Endodermal cell (in vitro differentiated cells): ENCODE measurements around the gene ADAM15. TPM values are rescaled to one million over a fixed set of nuclear protein-coding genes. Genes with fewer than 3 reads are reported as not detected.

Experiments used
- DNase-seq: peaks from one replicate; pipeline ENCODE4 v3.0.0-alpha.2; 2017
- H3K27ac ChIP-seq: 2 replicates; pipeline ENCODE4 v1.5.1; 2013; ENCODE audit warnings: mild to moderate bottlenecking, low read depth, low read length, moderate library complexity
- H3K27me3 ChIP-seq: 2 replicates; pipeline ENCODE4 v1.6.1; 2013; ENCODE audit warnings: mild to moderate bottlenecking, low read length, moderate library complexity; ENCODE audit not compliant: insufficient read depth, control insufficient read depth, poor library complexity, severe bottlenecking
- H3K36me3 ChIP-seq: 2 replicates; pipeline ENCODE4 v1.7.0; 2013; ENCODE audit warnings: mild to moderate bottlenecking, low read length, moderate library complexity; ENCODE audit not compliant: control insufficient read depth, insufficient read depth
- H3K4me1 ChIP-seq: one replicate; pipeline ENCODE4 v1.7.0; 2013; ENCODE audit warnings: low read length; ENCODE audit not compliant: control insufficient read depth, insufficient read depth
- H3K4me3 ChIP-seq: 2 replicates; pipeline ENCODE4 v1.5.1; 2013; ENCODE audit warnings: mild to moderate bottlenecking, low read length, moderate library complexity
- H3K9ac ChIP-seq: 2 replicates; pipeline ENCODE4 v1.6.1; 2013; ENCODE audit warnings: mild to moderate bottlenecking, low read length, moderate library complexity; ENCODE audit not compliant: poor library complexity, severe bottlenecking; ENCODE audit errors: extremely low read depth
- H3K9me3 ChIP-seq: 2 replicates; pipeline ENCODE4 v1.6.1; 2013; ENCODE audit warnings: mild to moderate bottlenecking, low read length, moderate library complexity; ENCODE audit not compliant: control insufficient read depth
- H3K27ac Mint-ChIP-seq: 2 replicates; pipeline ENCODE4 v1.8.0; 2020; ENCODE audit warnings: mixed read lengths
- H3K27me3 Mint-ChIP-seq: 2 replicates; pipeline ENCODE4 v1.8.0; 2021; ENCODE audit warnings: mild to moderate bottlenecking, mixed read lengths; ENCODE audit not compliant: insufficient read depth
- H3K36me3 Mint-ChIP-seq: 2 replicates; pipeline ENCODE4 v1.8.0; 2020; ENCODE audit warnings: low read depth, mixed read lengths
- H3K4me1 Mint-ChIP-seq: 2 replicates; pipeline ENCODE4 v1.8.0; 2020; ENCODE audit warnings: mixed read lengths
- H3K4me3 Mint-ChIP-seq: 2 replicates; pipeline ENCODE4 v1.8.0; 2020; ENCODE audit warnings: mild to moderate bottlenecking, moderate library complexity, mixed read lengths
- H3K9me3 Mint-ChIP-seq: 2 replicates; pipeline ENCODE4 v1.8.0; 2020; ENCODE audit warnings: mild to moderate bottlenecking, mixed read lengths
- CTCF ChIP-seq: fragments of 200-600 bp; sonication (generic); conservative IDR thresholded peaks from 2 replicates; pipeline ENCODE4 v1.5.0; 2021; ENCODE audit warnings: antibody characterized with exemption, mild to moderate bottlenecking
- WGBS, 2 experiments: methylation state at CpG; one replicate each; pipeline versions ENCODE4 v1.1.5 to v1.1.7; 2013; ENCODE audit warnings: missing lambda C conversion rate in 2 of 2, mixed read lengths in 1 of 2; ENCODE audit not compliant: insufficient coverage in 1 of 2, insufficient read length in 1 of 2; 5-methylcytosine and 5-hydroxymethylcytosine counted together
- total RNA-seq, 2 donors: library from RNA; stranded (reverse); fragmentation: NEBNext Ultra II Directional in 1 of 2; extraction: Animal tissue kit (Norgen Biotek cat#: 25700) in 1 of 2; gene quantifications; 2 replicates in 1 of 2; 3 replicates in 1 of 2; pipeline ENCODE4 v1.2.1, GENCODE V29; 2021

The ADAM15 gene
- total RNA-seq, 2 donors from 2014 or later = 13.4 to 16.5 TPM

- H3K4me3 Mint-ChIP-seq = peak overlapping the region; percentile 63
- Histone ChIP-seq H3K4me1 (no peaks in the 10 kb centered on the region), H3K27me3 (peaks cover 28% of the 10 kb centered on the region), H3K36me3 (no peaks in the 10 kb centered on the region), H3K9me3 (no peaks in the 10 kb centered on the region), H3K9ac (no peak overlapping the region), H3K4me3 (no peak overlapping the region), H3K27ac (no peak overlapping the region)
- no peaks in the 10 kb centered on the region for H3K9me3 Mint-ChIP-seq
- peaks cover 21% of the 10 kb centered on the region for H3K27me3 Mint-ChIP-seq
- H3K27ac Mint-ChIP-seq = no peak overlapping the region
- peaks cover 9% of the 10 kb centered on the region for H3K4me1 Mint-ChIP-seq
- peak; percentile 59 for DNase-seq
- no peaks in the 10 kb centered on the region for H3K36me3 Mint-ChIP-seq
- peak; percentile 50 for TF ChIP-seq CTCF
- 77% methylated on average over 12 of the region's 12 CpGs; no CpG with 5 or more reads in 1 of the 2 experiments for WGBS, 2 experiments
These were observed 1.6 kb downstream of the ADAM15 start for GRCh38 chr1:155052439-155053395.

- no peaks in the 10 kb centered on the region for H3K9me3 ChIP-seq
- H3K27me3 ChIP-seq = peaks cover 28% of the 10 kb centered on the region
- WGBS, 2 experiments = 90 to 92% methylated on average over 3 to 7 of the region's 7 CpGs
- no peaks in the 10 kb centered on the region for H3K9me3 Mint-ChIP-seq
- H3K27me3 Mint-ChIP-seq = peaks cover 21% of the 10 kb centered on the region
- no peak overlapping the region for H3K9ac ChIP-seq
- no peak overlapping the region for H3K4me3 ChIP-seq
- DNase-seq = no peak
- peaks cover 9% of the 10 kb centered on the region for H3K4me1 Mint-ChIP-seq
- no peak overlapping the region for H3K27ac ChIP-seq
- H3K36me3 ChIP-seq = no peaks in the 10 kb centered on the region
- no peak overlapping the region for H3K27ac Mint-ChIP-seq
- H3K4me3 Mint-ChIP-seq = no peak overlapping the region
- H3K4me1 ChIP-seq = no peaks in the 10 kb centered on the region
- no peak for TF ChIP-seq CTCF
- H3K36me3 Mint-ChIP-seq = no peaks in the 10 kb centered on the region
These were observed 2.5 kb downstream of the ADAM15 start for GRCh38 chr1:155053531-155054105.

GRCh38 chr1:155057104-155057503 lies 6.0 kb downstream of the ADAM15 start:
- no peak overlapping the region for H3K9ac ChIP-seq

More at GRCh38 chr1:155057104-155057503, 6.0 kb downstream of the ADAM15 start:
- Mint-ChIP-seq H3K27me3 (peaks cover 13% of the 10 kb centered on the region), H3K4me1 (peaks cover 5% of the 10 kb centered on the region), H3K36me3 (no peaks in the 10 kb centered on the region), H3K9me3 (no peaks in the 10 kb centered on the region), H3K4me3 (no peak overlapping the region), H3K27ac (no peak overlapping the region)
- no peaks in the 10 kb centered on the region for H3K9me3 ChIP-seq
- no peak for TF ChIP-seq CTCF
- no peaks in the 10 kb centered on the region for H3K36me3 ChIP-seq
- H3K27ac ChIP-seq = no peak overlapping the region
- no peak overlapping the region for H3K4me3 ChIP-seq
- WGBS, 2 experiments = 76 to 92% methylated on average over 7 to 8 of the region's 8 CpGs
- H3K4me1 ChIP-seq = peaks cover 4% of the 10 kb centered on the region
- DNase-seq = no peak
- H3K27me3 ChIP-seq = peaks cover 20% of the 10 kb centered on the region
